HG02678 (cell line): Measurements from ENCODE around the gene S1PR1.
A peak's percentile ranks its signal among the peaks of the same experiment; 100 is the strongest.
"Not testable (repeated sequence)": the region's sequence is repeated elsewhere in the genome, so short reads cannot be mapped to it uniquely, and the experiment has no call there.

Experiments used
- ATAC-seq: cut with Tn5 transposase; IDR thresholded peaks from one replicate; pipeline ENCODE4 v1.9.1; 2021; ENCODE audit warnings: mild to moderate bottlenecking, moderate library complexity; ENCODE audit not compliant: unreplicated experiment

S1PR1 gene

GRCh38 chr1:101236516-101237228, at the start of gene S1PR1:
TSS of gene S1PR1 (plus strand) at chr1:101237019. CDS start at chr1:101238985, 1,966 bp downstream.
- ATAC-seq = peak; percentile 20

GRCh38 chr1:101187297-101187696, 49.5 kb upstream of the S1PR1 start:
- no peak for ATAC-seq

DNA sequence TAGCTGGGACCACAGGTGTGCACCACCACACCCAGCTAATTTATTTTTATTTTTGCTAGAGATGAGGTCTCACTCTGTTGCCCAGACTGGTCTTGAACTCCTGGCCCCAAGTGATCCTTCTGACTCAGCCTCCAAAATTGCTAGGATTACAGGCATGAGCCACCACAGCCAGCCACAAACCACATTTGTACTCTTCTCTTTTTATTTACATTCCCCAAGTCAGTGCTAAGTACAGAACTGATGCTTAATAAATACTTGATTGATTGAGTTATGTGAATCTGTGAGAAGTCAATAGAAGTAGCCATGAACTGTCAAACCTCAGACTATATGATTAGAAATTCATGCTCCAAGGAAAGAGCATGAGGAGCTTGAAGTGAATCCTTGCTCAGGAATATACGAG, 48.5 kb upstream of the S1PR1 start:
- ATAC-seq = no peak

GRCh38 chr1:101188968-101189367, 47.9 kb upstream of the S1PR1 start:
- not testable (repeated sequence) for ATAC-seq

DNA sequence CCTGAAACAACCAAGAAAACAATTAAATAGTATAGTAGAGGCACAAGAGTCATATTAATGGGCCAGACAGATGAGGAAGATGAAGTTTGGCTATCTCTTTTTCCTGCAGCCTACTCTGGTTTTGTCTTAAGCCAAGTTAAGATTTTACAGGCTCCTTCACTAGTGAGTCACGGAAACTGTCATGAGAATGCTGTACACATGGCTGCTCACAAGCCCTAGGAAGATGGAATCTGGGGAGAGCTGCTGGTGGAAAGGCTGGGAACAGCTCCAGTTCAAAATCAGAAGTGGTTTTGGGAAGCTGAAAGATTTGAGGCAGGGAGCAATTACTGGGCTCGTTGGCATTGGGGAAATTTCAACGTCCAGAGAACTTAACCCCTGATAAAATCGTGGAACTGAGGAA, 46.4 kb upstream of the S1PR1 start:
- ATAC-seq = no peak

DNA sequence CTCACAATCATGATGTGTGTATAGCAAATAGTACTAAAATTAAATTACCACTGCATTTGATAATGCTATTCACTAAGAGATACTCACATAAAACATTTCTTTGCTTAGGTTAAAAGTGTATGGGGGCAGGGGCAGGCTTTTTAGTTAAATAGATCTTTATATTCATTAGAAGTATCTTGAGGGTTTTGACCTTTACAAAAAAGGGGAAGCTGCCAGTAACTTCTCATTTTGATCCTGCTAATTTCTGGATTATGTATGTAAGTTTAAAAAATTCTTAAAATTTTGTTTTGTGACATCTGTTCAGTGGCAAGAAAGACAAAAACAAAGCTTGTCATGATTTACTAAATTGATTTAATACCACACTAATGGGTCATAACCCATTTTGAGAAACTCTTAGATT, 45.8 kb upstream of the S1PR1 start:
- no peak for ATAC-seq

- no peak for ATAC-seq
These were observed 43.1 kb upstream of the S1PR1 start for GRCh38 chr1:101193733-101194169.

DNA sequence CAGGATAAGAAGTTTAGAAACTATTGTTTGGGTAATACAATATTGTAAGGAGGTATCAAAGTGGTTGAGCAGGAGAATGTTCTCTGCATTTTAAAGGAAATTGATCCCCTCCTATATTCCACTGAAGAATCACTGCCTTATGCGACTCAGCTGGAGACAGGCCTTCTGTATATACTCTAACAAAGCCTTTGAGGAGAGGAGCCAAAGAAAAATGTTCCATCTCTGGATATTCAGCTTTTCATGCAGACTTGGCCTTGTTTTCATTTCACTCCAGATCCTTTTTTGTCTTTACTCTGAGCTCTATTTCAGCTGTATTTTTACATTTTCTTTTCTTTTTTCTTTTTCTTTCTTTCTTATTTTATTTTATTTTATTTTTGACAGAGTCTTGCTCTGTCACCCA, 42.1 kb upstream of the S1PR1 start:
- no peak for ATAC-seq

DNA sequence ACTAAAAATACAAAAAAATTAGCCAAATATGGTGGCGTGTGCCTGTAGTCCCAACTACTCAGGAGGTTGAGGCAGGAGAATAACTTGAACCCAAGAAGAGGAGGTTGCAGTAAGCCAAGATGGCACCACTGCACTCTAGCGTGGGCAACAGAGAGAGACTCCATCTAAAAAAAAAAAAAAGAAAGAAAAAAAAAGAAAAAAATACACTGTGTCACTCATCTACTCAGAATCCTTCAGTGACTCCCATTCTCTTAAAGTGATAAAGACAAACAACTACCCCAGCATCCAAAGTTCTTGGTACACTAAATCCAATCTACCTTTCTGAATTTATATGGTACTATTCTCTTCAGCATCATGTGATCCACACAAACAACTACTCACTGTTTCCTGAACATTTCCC, 40.2 kb upstream of the S1PR1 start:
- ATAC-seq = no peak

- ATAC-seq = peak; percentile 99
These were observed 37.8 kb upstream of the S1PR1 start for GRCh38 chr1:101198842-101199636.

DNA sequence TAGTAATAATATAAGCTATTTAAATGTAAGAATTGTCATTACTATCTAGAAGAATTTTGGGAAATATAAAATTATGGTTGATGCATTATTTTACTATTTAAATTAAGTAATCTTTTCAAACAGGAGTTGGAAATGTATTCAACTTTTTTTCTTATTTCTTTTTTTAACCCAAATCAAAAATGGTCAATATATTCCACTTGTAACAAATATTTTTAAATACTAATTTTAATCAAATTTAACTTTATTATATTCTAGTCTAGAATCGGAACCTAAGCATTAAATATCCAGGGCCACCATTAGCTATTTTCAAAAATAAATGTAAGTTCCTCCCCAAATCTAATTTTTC, 37.2 kb upstream of the S1PR1 start:
- ATAC-seq = no peak

DNA sequence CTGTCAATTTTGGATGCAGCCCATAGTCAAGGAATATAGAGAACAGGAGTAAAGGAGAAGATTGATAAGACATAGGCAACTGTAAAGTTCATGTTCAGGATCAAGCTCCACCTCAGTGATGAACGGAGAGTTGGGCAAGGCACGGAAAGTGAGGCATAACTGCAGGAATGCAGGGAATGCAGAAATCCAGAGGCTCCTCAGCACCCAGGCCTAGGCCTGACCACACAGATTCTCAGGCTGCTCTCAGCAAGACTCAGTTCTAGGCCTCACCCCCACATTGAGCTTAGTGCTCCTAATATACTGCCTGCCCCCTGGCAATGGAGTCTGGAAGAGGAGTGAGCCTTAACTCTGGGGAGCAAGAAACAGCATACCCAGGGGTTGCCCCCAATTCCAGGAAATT, 36.3 kb upstream of the S1PR1 start:
- ATAC-seq = no peak

- no peak for ATAC-seq
These were observed 32.8 kb upstream of the S1PR1 start for GRCh38 chr1:101203820-101204540.

DNA sequence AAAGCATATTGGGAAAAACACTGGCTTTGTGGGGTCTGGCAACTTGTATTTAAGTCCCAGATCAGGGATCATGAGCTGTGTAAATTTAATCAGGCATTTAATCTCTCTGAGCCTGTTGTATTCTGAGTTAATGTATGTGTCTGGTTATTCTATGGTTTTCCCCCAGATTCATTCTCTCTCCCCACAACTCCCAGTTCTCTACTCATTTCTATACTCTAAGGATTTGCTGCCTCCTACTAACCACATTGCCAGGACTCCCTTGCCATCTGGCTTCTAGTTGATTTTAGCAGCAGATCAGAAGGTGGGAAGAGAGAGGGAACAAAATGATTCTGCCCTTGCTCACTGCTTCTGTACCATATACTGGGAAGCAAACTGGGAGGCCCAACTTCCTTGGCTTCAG, 31.4 kb upstream of the S1PR1 start:
- ATAC-seq = no peak

DNA sequence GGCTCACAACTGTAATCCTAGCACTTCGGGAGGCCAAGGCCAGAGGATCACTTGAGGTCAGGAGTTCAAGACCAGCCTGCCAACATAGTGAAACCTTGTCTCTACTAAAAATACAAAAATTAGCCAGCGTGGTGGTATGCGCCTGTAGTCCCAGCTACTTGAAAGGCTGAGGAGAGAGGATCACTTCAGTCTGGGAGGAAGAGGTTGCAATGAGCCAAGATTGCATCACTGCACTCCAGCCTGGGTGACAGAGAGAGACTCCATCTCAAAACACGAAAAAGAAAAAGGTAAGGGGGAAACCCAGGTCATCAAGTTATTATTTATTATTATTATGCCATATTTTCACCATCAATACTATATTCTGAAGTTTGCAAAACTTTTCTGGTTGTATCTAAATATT, 30.7 kb upstream of the S1PR1 start:
- not testable (repeated sequence) for ATAC-seq

- not testable (repeated sequence) for ATAC-seq
These were observed 29.5 kb upstream of the S1PR1 start for GRCh38 chr1:101207271-101207670.

GRCh38 chr1:101207891-101208290, 28.9 kb upstream of the S1PR1 start:
- ATAC-seq = no peak

GRCh38 chr1:101215363-101216011, 21.3 kb upstream of the S1PR1 start:
- ATAC-seq = no peak

- ATAC-seq = no peak
These were observed 20.2 kb upstream of the S1PR1 start for GRCh38 chr1:101216623-101217022.

- ATAC-seq = no peak
These were observed 19.7 kb upstream of the S1PR1 start for GRCh38 chr1:101217148-101217547.

- ATAC-seq = not testable (repeated sequence)
These were observed 17.9 kb upstream of the S1PR1 start for GRCh38 chr1:101218968-101219367.
